HAP-1 (cell line): ENCODE data around the gene GPLD1.
"Not testable (repeated sequence)": the region's sequence is repeated elsewhere in the genome, so short reads cannot be mapped to it uniquely, and the experiment has no call there.

ENCODE experiments used
- DNase-seq, 2 experiments: peaks; one replicate each; pipeline ENCODE4 v3.0.0-alpha.2; 2016 to 2020; ENCODE audit warnings: low spot score in 2 of 2
- H3K27me3 ChIP-seq: fragments of 250-450 bp; sonication (Bioruptor Pico); 2 replicates; pipeline ENCODE4 v1.5.1; 2020; ENCODE audit warnings: low read depth, mild to moderate bottlenecking, moderate library complexity
- H3K36me3 ChIP-seq: fragments of 250-450 bp; sonication (Bioruptor Pico); replicated peaks from 2 replicates; pipeline ENCODE4 v1.5.1; 2020; ENCODE audit warnings: mild to moderate bottlenecking
- H3K4me1 ChIP-seq: fragments of 250-450 bp; sonication (Bioruptor Pico); 2 replicates; pipeline ENCODE4 v1.5.1; 2020; ENCODE audit warnings: mild to moderate bottlenecking
- H3K4me3 ChIP-seq: fragments of 250-450 bp; sonication (Bioruptor Pico); 2 replicates; pipeline ENCODE4 v1.5.1; 2020; ENCODE audit warnings: mild to moderate bottlenecking, moderate library complexity
- H3K9me3 ChIP-seq: fragments of 250-450 bp; sonication (Bioruptor Pico); 2 replicates; pipeline ENCODE4 v1.5.1; 2020; ENCODE audit warnings: mild to moderate bottlenecking, moderate library complexity
- in situ Hi-C: fragments of 300-500 bp; cut with MboI; formaldehyde crosslinking; loops from 3 replicates; pipeline ENCODE4 v1.14.3; 2020; ENCODE audit warnings: low sequenced_read_pairs, inconsistent platforms, mixed read lengths

The GPLD1 gene

DNA sequence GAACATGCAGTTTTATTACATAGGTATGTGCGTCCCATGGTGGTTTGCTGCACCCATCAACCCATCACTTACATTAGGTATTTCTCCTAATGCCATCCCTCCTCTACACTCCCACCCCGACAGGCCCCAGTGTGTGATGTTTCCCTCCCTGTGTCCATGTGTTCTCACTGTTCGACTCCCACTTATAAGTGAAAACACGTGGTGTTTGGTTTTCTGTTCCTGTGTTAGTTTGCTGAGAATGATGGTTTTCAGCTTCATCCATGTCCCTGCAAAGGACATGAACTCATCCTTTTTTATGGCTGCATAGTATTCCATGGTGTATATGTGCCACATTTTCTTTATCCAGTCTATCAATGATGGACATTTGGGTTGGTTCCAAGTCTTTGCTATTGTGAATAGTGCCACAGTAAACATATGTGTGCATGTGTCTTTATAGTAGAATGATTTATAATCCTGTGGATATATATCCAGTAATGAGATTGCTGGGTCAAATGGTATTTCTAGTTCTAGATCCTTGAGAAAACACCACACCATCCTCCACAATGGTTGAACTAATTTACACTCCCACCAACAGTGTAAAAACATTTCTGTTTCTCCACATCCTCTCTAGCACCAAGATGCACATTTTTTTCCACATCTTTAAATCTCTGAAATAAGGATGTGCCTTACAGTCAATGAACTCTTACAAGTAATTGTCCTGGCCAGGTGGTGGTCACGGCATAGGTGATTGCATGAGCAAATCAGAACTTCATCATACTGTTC lies 104.8 kb downstream of the GPLD1 start:
- not testable (repeated sequence) for H3K9me3 ChIP-seq, H3K27me3 ChIP-seq, H3K4me1 ChIP-seq, DNase-seq, H3K36me3 ChIP-seq, H3K4me3 ChIP-seq
- in situ Hi-C loops = loop anchor here (10.0 kb wide), 1 partner anchor 100 kb away; no protein-coding TSS in a partner anchor

GRCh38 chr6:24382891-24383494 lies 106.4 kb downstream of the GPLD1 start:
- H3K4me3 ChIP-seq, H3K36me3 ChIP-seq, H3K9me3 ChIP-seq, H3K27me3 ChIP-seq, H3K4me1 ChIP-seq, DNase-seq: not testable (repeated sequence)
- in situ Hi-C loops = loop anchor here (10.0 kb wide), 1 partner anchor 98 kb away; no protein-coding TSS in a partner anchor

DNA sequence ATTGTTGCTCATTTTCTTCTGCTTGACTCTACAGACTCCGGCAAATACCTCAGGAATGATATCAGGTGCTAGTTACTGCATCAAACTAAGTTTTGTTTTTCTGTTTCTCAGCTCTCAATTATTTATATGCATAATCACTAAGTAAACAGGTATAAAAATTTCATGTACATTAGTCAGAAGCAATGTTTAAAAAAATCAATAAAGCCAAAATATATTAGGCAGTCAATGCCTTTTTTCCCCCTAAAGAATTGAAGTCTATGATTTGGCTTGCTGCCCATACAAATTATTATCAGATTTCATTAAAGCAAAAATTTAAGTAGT lies 107.2 kb downstream of the GPLD1 start:
- no peaks in the 10 kb centered on the region for H3K9me3 ChIP-seq
- DNase-seq = no peak
- in situ Hi-C loops = loop anchor here (10.0 kb wide), 1 partner anchor 97 kb away; no protein-coding TSS in a partner anchor
- H3K4me1 ChIP-seq = no peaks in the 10 kb centered on the region
- no peaks in the 10 kb centered on the region for H3K36me3 ChIP-seq
- H3K4me3 ChIP-seq = no peak overlapping the region
- H3K27me3 ChIP-seq = 0 out of 2 replicates have a peak, but pooled peaks cover 3% of the 10 kb centered on the region

DNA sequence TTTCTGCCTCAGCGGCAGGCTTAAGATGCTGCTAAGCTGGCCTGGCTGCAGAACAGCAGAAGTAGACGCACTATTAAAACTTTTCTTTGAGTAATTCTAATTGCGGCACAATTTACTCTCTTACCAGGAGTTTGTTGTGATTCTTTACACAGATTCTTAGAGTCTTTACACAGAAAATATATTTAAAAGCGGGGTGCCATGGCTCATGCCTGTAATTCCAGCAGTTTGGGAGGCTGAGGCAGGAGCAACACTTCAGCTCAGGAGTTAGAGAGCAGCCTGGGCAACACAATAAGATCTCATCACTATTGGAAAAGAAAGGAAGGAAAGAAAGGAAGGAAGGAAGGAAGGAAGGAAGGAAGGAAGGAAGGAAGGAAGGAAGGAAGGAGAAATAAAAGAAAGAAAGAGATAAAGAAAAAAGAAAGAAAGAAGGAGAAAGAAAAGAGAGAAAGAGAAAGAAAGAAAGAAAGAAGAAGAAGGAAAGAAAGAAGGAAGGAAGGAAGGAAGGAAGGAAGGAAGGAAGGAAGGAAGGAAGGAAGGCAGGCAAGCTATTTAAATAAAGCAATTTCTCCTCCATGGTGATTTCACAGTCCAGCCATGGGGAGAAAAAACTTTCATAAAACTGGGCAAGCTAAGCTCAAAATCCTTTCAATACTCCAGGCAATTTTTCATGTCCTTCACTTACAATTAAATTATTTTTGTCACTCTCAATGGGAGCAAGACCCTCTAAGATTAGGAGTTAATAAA lies 107.7 kb downstream of the GPLD1 start:
- Histone ChIP-seq H3K4me1 (no peaks in the 10 kb centered on the region), H3K9me3 (no peaks in the 10 kb centered on the region), H3K4me3 (no peak overlapping the region), H3K27me3 (0 out of 2 replicates have a peak, but pooled peaks cover 3% of the 10 kb centered on the region), H3K36me3 (no peaks in the 10 kb centered on the region)
- in situ Hi-C loops = loop anchor here (10.0 kb wide), 1 partner anchor 97 kb away; no protein-coding TSS in a partner anchor
- DNase-seq = no peak

- H3K9me3 ChIP-seq = no peaks in the 10 kb centered on the region
- H3K4me3 ChIP-seq = no peak overlapping the region
- in situ Hi-C loops = no loop called here
- no peak for DNase-seq
- no peaks in the 10 kb centered on the region for H3K4me1 ChIP-seq
- H3K36me3 ChIP-seq = no peaks in the 10 kb centered on the region
- H3K27me3 ChIP-seq = 0 out of 2 replicates have a peak, but pooled peaks cover 3% of the 10 kb centered on the region
Measured at GRCh38 chr6:24378473-24379097, 110.8 kb downstream of the GPLD1 start.
